ENCODE data around the gene TMEM200B.
"Not testable (repeated sequence)": the region's sequence is repeated elsewhere in the genome, so short reads cannot be mapped to it uniquely, and the experiment has no call there.

Gene TMEM200B

GRCh38 chr1:29108041-29108440, 15.7 kb downstream of the TMEM200B start:
- not testable (repeated sequence) for DNase-seq (ENCODE audit: low spot score)

GRCh38 chr1:29105822-29106221, 17.9 kb downstream of the TMEM200B start:
- no peak for DNase-seq (ENCODE audit: low spot score)

- no peak for DNase-seq (ENCODE audit: low spot score)
Observed at GRCh38 chr1:29100487-29100886, 23.2 kb downstream of the TMEM200B start.

GRCh38 chr1:29099286-29099685, 24.4 kb downstream of the TMEM200B start:
- DNase-seq (ENCODE audit: low spot score): no peak

- no peak for DNase-seq (ENCODE audit: low spot score)
Observed at GRCh38 chr1:29096231-29096886, 27.3 kb downstream of the TMEM200B start.

- DNase-seq (ENCODE audit: low spot score): no peak
Observed at GRCh38 chr1:29094954-29095353, 28.7 kb downstream of the TMEM200B start.

GRCh38 chr1:29094433-29094832, 29.3 kb downstream of the TMEM200B start:
- no peak for DNase-seq (ENCODE audit: low spot score)

GRCh38 chr1:29092704-29093103, 31.0 kb downstream of the TMEM200B start:
- DNase-seq (ENCODE audit: low spot score): not testable (repeated sequence)

GRCh38 chr1:29090937-29091618, 32.6 kb downstream of the TMEM200B start:
- no peak for DNase-seq (ENCODE audit: low spot score)

- no peak for DNase-seq (ENCODE audit: low spot score)
Observed at GRCh38 chr1:29084196-29084521, 39.5 kb downstream of the TMEM200B start.

GRCh38 chr1:29083317-29084195, 40.1 kb downstream of the TMEM200B start:
- DNase-seq (ENCODE audit: low spot score): no peak

- no peak for DNase-seq (ENCODE audit: low spot score)
Observed at GRCh38 chr1:29082519-29082918, 41.2 kb downstream of the TMEM200B start.

GRCh38 chr1:29081201-29081600, 42.5 kb downstream of the TMEM200B start:
- no peak for DNase-seq (ENCODE audit: low spot score)

- DNase-seq (ENCODE audit: low spot score): not testable (repeated sequence)
Observed at GRCh38 chr1:29079916-29080629, 43.6 kb downstream of the TMEM200B start.

GRCh38 chr1:29077155-29077554, 46.5 kb downstream of the TMEM200B start:
- no peak for DNase-seq (ENCODE audit: low spot score)

Measured in germinal center (tissue), 1 donor.